Right ventricle myocardium inferior (tissue), 1 donor: ENCODE results near the gene MRPS2. TPM values are rescaled to one million over a fixed set of nuclear protein-coding genes. Genes with fewer than 3 reads are reported as not detected.
"Not testable (repeated sequence)": the region's sequence is repeated elsewhere in the genome, so short reads cannot be mapped to it uniquely, and the experiment has no call there.

Experiments used
- ATAC-seq: fragments of 200-7000 bp; cut with Tn5 transposase; one replicate; pipeline ENCODE4 v1.9.1; 2020; ENCODE audit warnings: mild to moderate bottlenecking, moderate library complexity
- DNase-seq: peaks from one replicate; pipeline ENCODE4 v3.0.0; 2021; ENCODE audit errors: missing footprints
- intact Hi-C: fragments of 100-400 bp; cut with DNase I; formaldehyde crosslinking; loops from one replicate; pipeline ENCODE4 v1.11.0; 2022
- long read RNA-seq: library from polyadenylated mRNA; unstranded; transcript quantifications from one replicate; pipeline ENCODE4 v2.0.0, GENCODE V29; 2021
- total RNA-seq: library from RNA; stranded (reverse); fragmentation: NEBNext Ultra II Directional; extraction: Animal tissue kit (Norgen Biotek cat#: 25700); gene quantifications from one replicate; pipeline ENCODE4 v1.2.1, GENCODE V29; 2021
- donor health status: DM: no; HTN: yes; CAD: no; lungs with severe emphysema.

The MRPS2 gene
- total RNA-seq, result 43.3 TPM
- long read RNA-seq, transcript MRPS2-201 (4 exons, 1,510 nt), result major isoform, 31 of 36 reads
- long read RNA-seq, partial matches to known transcripts, result 3 of 36 reads
- long read RNA-seq, other reads (novel, unspliced or antisense), result 2 of 36 reads

GRCh38 chr9:135500525-135501260, at the start of gene MRPS2:
TSS of gene MRPS2 (plus strand) at chr9:135500682. CDS start at chr9:135500711, 29 bp downstream.
- DNase-seq, result peak; percentile 94
- ATAC-seq, result peak; percentile 98
- intact Hi-C loops, result no loop called here

GRCh38 chr9:135450956-135451355, 49.5 kb upstream of the MRPS2 start:
- ATAC-seq (no peak), DNase-seq (no peak)
- intact Hi-C loops, result no loop called here

GRCh38 chr9:135451909-135452308, 48.6 kb upstream of the MRPS2 start:
- intact Hi-C loops, ATAC-seq: not testable (repeated sequence)

GRCh38 chr9:135454737-135455136, 45.7 kb upstream of the MRPS2 start:
- intact Hi-C loops, result no loop called here
- no peak for DNase-seq
- no peak for ATAC-seq

More at GRCh38 chr9:135451909-135452308, 48.6 kb upstream of the MRPS2 start:
- DNase-seq, result not testable (repeated sequence)

GRCh38 chr9:135455401-135456030, 45.0 kb upstream of the MRPS2 start:
- DNase-seq, result no peak
- ATAC-seq, result no peak
- intact Hi-C loops, result no loop called here

GRCh38 chr9:135456436-135457104, 43.9 kb upstream of the MRPS2 start:
- DNase-seq (no peak), ATAC-seq (no peak)
- intact Hi-C loops, result no loop called here

GRCh38 chr9:135458478-135458877, 42.0 kb upstream of the MRPS2 start:
- intact Hi-C loops, DNase-seq, ATAC-seq: not testable (repeated sequence)

- intact Hi-C loops, result no loop called here
- DNase-seq, result no peak
- ATAC-seq, result no peak
These were observed 38.5 kb upstream of the MRPS2 start for GRCh38 chr9:135461936-135462335.

- intact Hi-C loops, result no loop called here
- no peak for ATAC-seq
- no peak for DNase-seq
These were observed 37.3 kb upstream of the MRPS2 start for GRCh38 chr9:135463140-135463539.

- DNase-seq, result no peak
These were observed 36.3 kb upstream of the MRPS2 start for GRCh38 chr9:135464181-135464580.

GRCh38 chr9:135468854-135469521, 31.5 kb upstream of the MRPS2 start:
- no peak for ATAC-seq
- no peak for DNase-seq
- intact Hi-C loops, result no loop called here

More at GRCh38 chr9:135464181-135464580, 36.3 kb upstream of the MRPS2 start:
- intact Hi-C loops, result no loop called here
- ATAC-seq, result no peak

GRCh38 chr9:135471791-135472640, 28.5 kb upstream of the MRPS2 start:
- intact Hi-C loops, result no loop called here
- no peak for ATAC-seq
- DNase-seq, result no peak

GRCh38 chr9:135473972-135474543, 26.4 kb upstream of the MRPS2 start:
- intact Hi-C loops, result no loop called here
- DNase-seq (no peak), ATAC-seq (no peak)

GRCh38 chr9:135474915-135475314, 25.6 kb upstream of the MRPS2 start:
- DNase-seq (no peak), ATAC-seq (no peak)
- intact Hi-C loops, result no loop called here

- ATAC-seq, result no peak
- intact Hi-C loops, result no loop called here
- no peak for DNase-seq
These were observed 23.7 kb upstream of the MRPS2 start for GRCh38 chr9:135476561-135477355.

- ATAC-seq (no peak), DNase-seq (no peak)
- intact Hi-C loops, result no loop called here
These were observed 22.3 kb upstream of the MRPS2 start for GRCh38 chr9:135478191-135478590.

- DNase-seq (no peak), ATAC-seq (peak; percentile 53)
- intact Hi-C loops, result no loop called here
These were observed 21.5 kb upstream of the MRPS2 start for GRCh38 chr9:135478829-135479468.
